AG10803 (cell line): ENCODE measurements around the gene NAP1L1.
A peak's percentile ranks its signal among the peaks of the same experiment; 100 is the strongest.

Experiments
- DNase-seq: peaks from one replicate; pipeline ENCODE4 v3.0.0; 2010; ENCODE audit warnings: low read depth
- H3K4me3 ChIP-seq: 2 replicates; pipeline ENCODE4 v1.5.1; 2011; ENCODE audit warnings: mild to moderate bottlenecking, low read length, control low read depth
- CTCF ChIP-seq: conservative IDR thresholded peaks from 2 replicates; pipeline ENCODE4 v1.5.1; 2011; ENCODE audit warnings: mild to moderate bottlenecking, low read length, control low read depth, inconsistent platforms

The NAP1L1 gene

GRCh38 chr12:76083246-76083903, 1.1 kb downstream of the NAP1L1 start:
- peak overlapping the region; percentile 78 for H3K4me3 ChIP-seq
- no peak for DNase-seq
- TF ChIP-seq CTCF, result no peak

GRCh38 chr12:76081909-76082308, 2.6 kb downstream of the NAP1L1 start:
- DNase-seq, result no peak
- TF ChIP-seq CTCF, result no peak
- no peak overlapping the region for H3K4me3 ChIP-seq

- no peak overlapping the region for H3K4me3 ChIP-seq
- no peak for DNase-seq
- TF ChIP-seq CTCF, result peak; percentile 19; the same call in 1 of the 2 replicates
Observed at GRCh38 chr12:76080729-76081415, 3.6 kb downstream of the NAP1L1 start.

- DNase-seq, result peak; percentile 37
- H3K4me3 ChIP-seq, result no peak overlapping the region
- TF ChIP-seq CTCF, result no peak
Observed at GRCh38 chr12:76080017-76080728, 4.3 kb downstream of the NAP1L1 start.

- TF ChIP-seq CTCF, result no peak
- DNase-seq, result no peak
- H3K4me3 ChIP-seq, result no peak overlapping the region
Observed at GRCh38 chr12:76078748-76079147, 5.7 kb downstream of the NAP1L1 start.

- TF ChIP-seq CTCF, result no peak
- no peak overlapping the region for H3K4me3 ChIP-seq
Observed at GRCh38 chr12:76075448-76075847, 9.0 kb downstream of the NAP1L1 start.

More at GRCh38 chr12:76075448-76075847, 9.0 kb downstream of the NAP1L1 start:
- no peak for DNase-seq
